ENCODE data around the gene PNMA6E.

Gene PNMA6E

GRCh38 chrX:153411988-153412574 lies 10.9 kb upstream of the PNMA6E start:
- no peak for TF ChIP-seq CTCF (IDR thresholded peaks at IDR 0.05; ENCODE audit: low read depth, low read length, missing control alignments)
- DNase-seq (ENCODE audit: low read depth), result no peak
- H3K4me3 ChIP-seq (ENCODE audit: low read depth, low read length), result peak overlapping the region; percentile 62

GRCh38 chrX:153411255-153411987 lies 10.3 kb upstream of the PNMA6E start, which contains the start of gene ZFP92:
TSS of gene ZFP92 (plus strand) at chrX:153411472. CDS start at chrX:153418323, 6,851 bp downstream.
- H3K4me3 ChIP-seq (ENCODE audit: low read depth, low read length), result peak within 1 kb of the TSS; percentile 62
- DNase-seq (ENCODE audit: low read depth), result no peak
- no peak for TF ChIP-seq CTCF (IDR thresholded peaks at IDR 0.05; ENCODE audit: low read depth, low read length, missing control alignments)

DNA sequence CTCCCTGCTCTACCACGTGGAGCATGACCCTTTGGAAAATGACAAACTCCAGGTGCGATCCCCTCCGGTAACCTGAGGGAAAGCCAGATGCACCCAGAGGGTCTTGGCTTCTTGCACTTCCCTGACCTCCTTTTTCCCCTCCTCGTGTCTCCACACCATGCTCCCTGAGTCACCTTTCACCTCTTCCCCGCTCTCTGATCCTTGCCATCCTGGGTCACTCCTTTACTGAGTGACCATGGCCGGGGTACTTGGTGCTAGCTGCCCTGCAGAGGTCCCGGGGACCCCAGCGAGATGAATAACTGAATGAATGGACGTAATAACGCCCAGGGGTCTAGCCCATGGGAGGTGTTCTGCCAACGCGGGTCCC lies 9.7 kb upstream of the PNMA6E start:
- no peak for DNase-seq (ENCODE audit: low read depth)
- TF ChIP-seq CTCF (IDR thresholded peaks at IDR 0.05; ENCODE audit: low read depth, low read length, missing control alignments), result no peak
- no peak overlapping the region for H3K4me3 ChIP-seq (ENCODE audit: low read depth, low read length)

GRCh38 chrX:153410373-153410772 lies 9.2 kb upstream of the PNMA6E start:
- no peak for DNase-seq (ENCODE audit: low read depth)
- TF ChIP-seq CTCF (IDR thresholded peaks at IDR 0.05; ENCODE audit: low read depth, low read length, missing control alignments), result no peak
- H3K4me3 ChIP-seq (ENCODE audit: low read depth, low read length), result no peak overlapping the region

DNA sequence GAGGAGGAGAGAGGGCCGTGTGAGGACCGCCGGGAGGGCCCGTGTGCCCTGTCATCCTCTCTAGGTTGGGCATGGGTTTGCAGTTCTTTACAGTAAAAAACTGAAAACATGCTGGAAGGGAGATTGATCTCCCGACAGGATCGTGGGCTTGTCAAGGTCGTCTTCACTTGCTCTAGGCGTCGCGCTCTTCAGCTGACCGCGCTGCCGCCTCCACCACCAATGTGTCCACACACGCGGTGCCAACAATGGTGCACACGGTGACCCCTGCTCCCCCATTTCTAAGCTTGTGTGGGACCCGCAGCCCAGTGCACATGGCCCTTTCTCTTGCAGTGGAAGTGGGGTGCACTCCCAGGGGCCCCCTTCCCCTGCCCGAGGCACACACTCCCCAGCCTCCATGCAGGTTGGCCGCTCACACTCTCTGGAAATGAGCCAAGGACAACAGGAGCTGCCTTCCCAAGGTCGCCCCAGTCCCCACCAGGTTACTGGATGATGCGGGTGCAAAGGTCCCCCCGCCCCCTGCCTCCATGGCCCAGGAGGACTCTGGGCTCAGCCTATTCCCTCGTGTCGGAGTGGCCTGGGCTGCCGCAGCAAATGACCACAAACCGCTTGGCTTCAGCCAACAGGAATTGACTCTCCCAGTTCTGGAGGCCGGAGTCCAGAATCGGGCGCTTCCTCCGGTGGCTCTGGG lies 8.4 kb upstream of the PNMA6E start:
- no peak overlapping the region for H3K4me3 ChIP-seq (ENCODE audit: low read depth, low read length)
- no peak for TF ChIP-seq CTCF (IDR thresholded peaks at IDR 0.05; ENCODE audit: low read depth, low read length, missing control alignments)
- DNase-seq (ENCODE audit: low read depth), result no peak

- DNase-seq (ENCODE audit: low read depth), result no peak
- TF ChIP-seq CTCF (IDR thresholded peaks at IDR 0.05; ENCODE audit: low read depth, low read length, missing control alignments), result no peak
- no peak overlapping the region for H3K4me3 ChIP-seq (ENCODE audit: low read depth, low read length)
Measured at GRCh38 chrX:153408871-153409351, 7.8 kb upstream of the PNMA6E start.

Data from GM12864 (cell line).